NCI-H2196 (cell line): ENCODE measurements around the gene TMEFF2.
A peak's percentile ranks its signal among the peaks of the same experiment; 100 is the strongest.
"Not testable (repeated sequence)": the region's sequence is repeated elsewhere in the genome, so short reads cannot be mapped to it uniquely, and the experiment has no call there.

Experiments
- DNase-seq: peaks from one replicate; lab custom pipeline; 2025; ENCODE audit not compliant: unreplicated experiment; lab: John Stamatoyannopoulos, UW

Gene TMEFF2

DNA sequence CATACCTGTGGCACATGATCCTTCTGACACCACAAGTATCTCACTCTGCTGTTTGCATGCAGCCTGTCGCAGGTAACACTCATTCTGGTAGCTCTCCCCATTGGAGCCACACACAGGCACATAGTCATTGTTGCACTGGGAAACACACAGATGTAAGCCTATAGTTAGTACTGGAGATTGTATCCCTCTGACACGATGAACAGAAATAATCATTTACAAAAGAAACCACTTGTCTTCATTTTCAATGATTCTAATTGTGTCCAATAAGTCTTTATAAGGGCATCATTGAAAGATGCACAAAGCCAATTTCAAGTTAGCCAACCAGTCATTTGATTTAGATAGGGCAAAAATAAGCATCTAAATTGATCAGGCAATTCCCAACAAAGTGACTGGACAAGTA, 10.4 kb downstream of the TMEFF2 start:
- no peak for DNase-seq

DNA sequence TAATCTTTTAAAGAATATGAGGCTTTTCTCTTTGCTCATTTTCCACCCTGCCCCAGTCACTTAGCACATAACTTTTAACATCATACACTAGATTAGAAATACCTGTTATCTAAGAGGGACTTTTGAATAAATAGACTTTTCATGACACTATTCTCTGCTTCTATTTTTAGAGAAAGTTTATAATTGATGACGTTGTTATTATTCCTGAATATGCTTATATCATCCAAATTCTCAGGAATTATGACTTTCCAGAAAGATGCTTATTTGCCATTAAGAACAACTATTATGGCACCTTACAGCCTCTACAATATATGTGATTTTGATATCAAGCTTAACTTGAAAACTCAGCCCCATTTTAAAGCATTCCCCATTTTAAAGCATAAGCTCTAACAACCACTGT, 11.4 kb downstream of the TMEFF2 start:
- no peak for DNase-seq

DNA sequence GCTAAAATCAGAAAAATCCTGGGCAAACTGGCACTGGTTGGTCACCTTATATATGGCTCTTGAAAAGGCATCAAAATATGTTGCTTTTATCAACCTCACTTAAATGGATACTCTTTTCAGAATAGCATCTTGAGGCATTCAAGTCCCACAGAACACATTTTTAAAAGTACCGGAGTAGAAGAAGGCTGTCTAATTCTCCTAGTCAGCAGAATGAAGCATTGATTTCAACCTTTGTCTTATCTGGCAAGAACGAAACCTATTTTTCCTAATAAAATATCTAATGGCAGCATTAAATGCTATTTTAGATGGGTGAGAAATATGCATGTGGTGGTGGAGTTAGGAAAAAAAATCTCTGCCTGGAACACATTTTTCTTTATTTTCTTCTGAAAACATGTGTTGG, 27.8 kb downstream of the TMEFF2 start:
- no peak for DNase-seq

DNA sequence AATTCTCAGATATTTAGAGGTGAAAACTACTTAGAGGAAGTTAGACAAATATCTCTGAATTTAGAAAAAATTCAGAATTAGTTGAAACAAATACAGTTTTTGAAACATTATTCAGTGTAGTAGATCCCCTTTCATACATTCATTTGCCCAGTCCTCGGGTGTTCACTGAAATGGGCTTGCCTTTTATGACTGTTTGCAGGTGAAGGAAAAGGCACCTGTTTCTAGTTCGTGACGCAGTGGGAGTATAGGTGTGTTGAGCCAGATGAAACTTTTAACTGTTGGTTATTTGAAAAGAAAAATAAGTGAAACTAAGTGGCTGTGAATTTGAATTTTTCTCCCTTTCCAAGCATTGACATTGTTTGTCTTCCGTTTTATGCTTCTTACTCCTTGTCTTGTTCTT, 28.9 kb downstream of the TMEFF2 start:
- no peak for DNase-seq

DNA sequence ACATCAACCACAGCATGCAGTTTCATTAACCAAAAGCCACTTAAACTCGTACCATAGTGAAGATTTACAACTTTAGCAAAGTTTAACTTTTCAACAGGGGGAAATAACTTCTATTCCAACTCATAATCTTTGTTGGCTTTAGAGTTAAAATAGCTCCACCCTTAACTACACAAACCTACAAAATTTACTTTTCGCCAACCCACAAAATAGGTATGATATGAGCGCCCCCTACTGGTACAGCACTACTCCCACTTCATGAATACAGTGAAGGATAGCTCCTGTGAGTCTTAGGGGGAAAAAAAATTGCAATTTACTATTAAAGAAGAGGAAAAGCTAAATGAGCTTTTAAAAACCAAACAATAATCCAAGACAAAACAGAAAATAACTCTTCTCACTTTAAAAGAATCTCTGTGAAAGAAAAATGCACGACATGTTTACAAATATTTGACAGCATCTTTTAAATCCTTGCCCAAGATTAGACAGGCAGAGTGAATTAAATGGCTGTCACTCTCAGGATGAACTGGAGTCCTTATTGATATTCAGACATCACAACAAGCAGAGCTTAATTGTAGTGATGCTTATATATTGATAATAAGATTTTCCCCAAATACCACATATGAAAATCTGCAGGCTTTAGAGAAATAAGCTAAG, 32.2 kb downstream of the TMEFF2 start:
- peak; percentile 52 for DNase-seq

DNA sequence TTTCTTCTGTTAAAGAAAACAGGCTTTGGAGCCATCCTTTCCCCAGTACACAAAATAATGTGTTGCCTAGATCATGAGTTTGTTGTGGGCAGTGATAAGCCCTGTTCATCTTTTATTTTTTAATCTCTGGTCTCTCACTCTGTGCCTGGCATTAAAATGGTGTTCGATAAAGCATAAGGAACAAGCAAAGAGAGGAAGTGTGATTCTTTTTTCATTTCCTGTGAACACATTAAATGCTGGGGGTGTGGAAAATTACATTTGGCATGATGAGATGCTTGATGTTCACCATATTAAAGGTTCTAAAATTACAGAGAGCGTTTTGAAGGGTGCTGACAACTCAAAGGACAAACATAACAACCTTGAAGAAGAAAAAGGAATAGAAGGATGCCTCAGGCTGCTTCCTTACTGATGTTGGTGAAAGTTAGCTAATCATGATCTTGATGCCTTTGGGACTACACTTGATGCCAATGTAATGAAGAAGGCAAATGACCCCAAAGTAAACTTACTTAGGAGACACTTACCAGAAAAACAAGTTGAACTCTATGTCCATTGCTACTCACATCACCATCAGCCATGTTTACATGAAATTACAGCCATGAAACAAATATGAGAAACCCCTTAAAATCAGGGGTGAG, 33.0 kb downstream of the TMEFF2 start:
- DNase-seq = no peak

DNA sequence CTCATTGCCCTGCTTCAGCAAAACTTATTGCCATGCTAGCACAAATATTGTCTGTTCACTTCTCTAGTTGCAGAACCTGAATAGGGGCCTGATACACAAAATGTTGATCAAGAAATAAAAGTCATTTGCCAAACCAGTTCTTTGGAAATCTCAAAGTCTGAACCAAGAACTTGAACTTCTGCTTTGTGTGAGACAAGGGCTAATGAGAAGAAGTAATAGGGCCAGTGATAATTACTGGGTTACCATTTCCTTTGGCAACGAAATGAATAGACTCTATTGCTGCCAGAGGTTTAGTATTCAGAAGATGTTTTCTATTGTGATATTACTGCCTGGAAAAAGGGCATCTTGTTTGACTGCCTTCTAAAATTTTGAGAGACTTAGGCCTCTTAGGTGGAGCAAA, 35.0 kb downstream of the TMEFF2 start:
- no peak for DNase-seq

DNA sequence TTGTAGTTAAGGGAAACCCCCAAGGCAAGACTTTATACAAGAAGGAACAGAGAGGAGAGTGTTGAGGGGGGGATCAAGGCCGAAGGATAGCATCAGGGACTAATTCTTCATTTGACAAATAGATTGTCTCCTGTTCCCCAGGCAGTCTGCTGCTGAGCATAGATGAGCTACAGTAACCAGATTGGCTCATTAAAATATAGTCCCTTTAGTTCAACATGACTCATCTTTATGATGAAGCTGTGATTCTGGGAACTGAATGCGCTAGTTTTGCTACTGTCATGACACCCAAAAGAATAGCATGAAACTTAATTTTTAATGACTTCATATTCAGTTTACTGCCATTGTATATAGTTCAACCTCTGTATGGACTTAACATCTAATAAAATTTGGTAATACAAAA, 35.5 kb downstream of the TMEFF2 start:
- DNase-seq = no peak

DNA sequence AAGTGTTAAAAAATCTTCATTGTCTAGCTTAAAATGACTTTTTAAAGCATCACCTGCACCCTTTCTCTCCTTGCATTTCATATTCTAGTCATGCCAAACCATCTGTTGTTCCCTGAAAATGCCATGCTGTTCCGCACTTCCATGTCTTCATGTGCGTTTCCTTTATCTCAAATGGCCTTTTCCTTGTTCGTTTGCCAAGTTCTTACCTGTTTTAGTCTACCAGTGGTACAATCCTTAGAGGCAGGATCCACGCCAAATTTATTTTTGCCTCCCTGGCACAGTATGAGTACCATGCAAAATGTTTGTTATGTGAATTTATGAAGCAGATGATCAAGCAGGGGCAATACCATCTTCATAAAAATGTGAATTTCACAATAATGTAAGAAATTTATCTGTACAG, 37.0 kb downstream of the TMEFF2 start:
- no peak for DNase-seq

DNA sequence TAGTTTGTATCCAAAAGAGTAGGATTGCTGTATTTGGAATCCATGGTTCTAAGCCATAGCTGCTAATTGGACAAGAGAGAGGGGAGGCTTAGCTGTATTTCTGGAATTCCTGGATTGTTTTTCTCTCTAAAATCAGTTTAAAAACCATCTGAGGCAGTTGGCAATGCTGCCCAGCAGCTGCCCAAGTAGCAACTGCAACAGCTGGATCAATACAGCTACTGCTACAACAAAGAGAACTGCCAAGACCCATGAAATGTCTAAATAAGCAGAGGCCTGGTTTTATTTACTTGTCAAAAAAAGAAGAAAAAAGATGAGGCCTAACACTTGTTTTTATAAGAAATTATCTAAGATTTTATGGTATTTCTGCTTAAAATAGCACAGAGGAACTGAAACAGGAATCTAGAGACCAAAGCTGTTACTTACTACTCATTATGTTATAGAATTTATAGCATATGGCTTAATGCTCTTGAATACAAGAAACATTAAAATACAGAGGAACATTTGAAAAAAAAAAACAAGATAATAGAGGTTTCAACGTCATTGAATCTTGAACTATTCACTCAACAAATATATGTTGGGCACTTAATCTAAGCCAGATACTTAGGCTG, 39.1 kb downstream of the TMEFF2 start:
- no peak for DNase-seq

DNA sequence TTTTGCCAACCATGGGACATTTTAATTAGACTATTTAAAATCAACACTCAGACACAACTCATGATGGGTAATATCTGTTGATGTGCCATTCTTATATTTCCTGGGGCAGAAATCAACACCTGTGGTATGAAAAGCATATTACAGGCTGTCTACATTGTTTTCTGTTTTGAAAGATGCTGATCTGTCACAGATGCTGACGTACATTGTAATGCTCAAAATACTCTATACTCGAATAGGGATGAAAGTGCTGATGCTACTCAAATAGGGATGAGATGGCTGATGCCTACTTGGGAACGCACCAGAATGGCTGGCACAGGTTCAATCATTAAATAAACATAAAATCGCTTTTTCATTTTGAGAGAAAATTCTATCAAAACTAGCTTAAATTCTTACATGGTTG, 41.2 kb downstream of the TMEFF2 start:
- DNase-seq = no peak

DNA sequence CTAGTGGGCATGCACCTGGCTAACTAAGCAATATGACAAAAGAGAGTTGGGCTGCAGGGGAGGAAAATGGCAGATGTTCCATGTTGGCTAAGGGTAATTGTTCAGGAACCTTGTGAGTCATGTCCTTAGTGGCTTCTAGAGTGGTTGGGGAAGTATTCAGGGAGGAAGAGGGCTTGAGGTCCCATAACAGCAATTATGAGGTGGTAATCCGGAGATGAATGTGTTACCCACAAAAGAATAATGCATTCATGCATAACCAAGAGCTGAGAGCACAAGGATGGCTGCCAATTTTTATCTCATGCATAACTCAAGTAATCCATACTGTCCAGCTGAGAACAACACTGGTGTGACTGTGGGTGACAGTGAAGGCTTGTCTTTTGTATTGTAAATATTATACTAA, 42.9 kb downstream of the TMEFF2 start:
- no peak for DNase-seq

DNA sequence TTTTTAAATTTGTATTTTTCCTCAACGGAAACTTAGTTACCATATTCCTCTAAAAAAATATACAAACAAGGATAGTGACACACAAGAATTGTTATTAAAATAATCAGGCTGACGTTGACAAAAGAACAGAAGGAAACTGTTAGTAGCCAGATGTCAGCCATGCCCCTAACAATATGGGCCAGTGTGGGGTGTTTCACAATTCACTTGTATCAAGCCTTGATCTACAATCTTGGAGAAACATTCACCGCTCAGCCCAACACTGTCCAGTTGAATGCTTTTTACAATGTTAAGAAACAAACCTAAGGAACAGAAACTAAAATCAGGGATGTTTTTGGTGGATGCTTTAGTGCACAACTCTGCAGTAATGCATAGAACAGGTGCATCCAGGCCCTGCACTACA, 44.6 kb downstream of the TMEFF2 start:
- no peak for DNase-seq

DNA sequence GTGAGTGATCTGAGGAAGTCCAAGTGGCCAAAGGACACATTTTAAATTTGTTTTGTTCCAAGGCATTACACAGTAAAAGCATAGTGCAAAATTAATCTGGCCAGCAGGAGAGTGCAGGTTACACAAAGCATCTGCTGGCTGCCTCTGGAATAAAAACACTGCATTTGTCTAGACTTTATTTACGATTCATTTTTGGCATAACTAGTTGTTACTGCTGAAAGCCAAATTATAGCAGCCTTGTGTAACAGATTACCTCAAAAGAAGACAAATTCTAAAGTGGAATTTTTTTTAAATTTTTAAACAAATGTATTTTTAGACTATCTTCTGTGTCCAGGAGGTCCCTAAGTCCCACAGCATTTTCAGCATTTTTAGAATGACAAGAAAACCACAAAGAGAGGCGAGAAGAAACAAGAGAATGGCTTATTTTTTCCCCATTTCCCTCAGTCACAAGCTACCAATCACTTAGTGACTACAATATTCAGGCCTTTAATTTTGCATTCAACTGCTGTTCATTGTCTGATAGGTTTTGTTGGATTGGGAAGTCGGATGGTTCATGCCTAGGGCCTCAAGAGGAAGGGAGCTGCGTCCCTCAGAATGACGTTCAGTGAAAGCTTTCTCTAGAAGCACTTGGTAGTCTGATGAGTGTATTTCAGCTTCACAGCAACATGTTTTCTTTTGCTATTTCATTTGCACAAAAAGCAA, 46.0 kb downstream of the TMEFF2 start:
- DNase-seq = no peak

DNA sequence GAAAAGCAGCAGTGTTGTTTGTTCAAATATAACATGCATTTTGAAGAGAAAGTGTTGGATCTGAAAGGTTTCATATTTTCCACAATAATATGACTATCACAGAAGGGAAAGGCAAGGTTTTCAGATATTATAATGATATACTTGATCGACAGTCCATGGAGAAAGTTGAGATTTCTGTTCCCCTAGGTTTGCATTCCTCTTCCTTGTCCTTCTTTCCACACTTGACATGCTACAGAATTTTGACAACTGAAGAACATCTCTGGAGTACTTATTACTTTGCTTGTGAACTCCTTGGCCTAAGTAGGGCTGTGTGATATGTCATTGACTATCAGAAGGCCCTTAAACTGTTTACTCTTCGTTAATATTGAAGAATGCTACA, 46.5 kb downstream of the TMEFF2 start:
- DNase-seq = no peak

DNA sequence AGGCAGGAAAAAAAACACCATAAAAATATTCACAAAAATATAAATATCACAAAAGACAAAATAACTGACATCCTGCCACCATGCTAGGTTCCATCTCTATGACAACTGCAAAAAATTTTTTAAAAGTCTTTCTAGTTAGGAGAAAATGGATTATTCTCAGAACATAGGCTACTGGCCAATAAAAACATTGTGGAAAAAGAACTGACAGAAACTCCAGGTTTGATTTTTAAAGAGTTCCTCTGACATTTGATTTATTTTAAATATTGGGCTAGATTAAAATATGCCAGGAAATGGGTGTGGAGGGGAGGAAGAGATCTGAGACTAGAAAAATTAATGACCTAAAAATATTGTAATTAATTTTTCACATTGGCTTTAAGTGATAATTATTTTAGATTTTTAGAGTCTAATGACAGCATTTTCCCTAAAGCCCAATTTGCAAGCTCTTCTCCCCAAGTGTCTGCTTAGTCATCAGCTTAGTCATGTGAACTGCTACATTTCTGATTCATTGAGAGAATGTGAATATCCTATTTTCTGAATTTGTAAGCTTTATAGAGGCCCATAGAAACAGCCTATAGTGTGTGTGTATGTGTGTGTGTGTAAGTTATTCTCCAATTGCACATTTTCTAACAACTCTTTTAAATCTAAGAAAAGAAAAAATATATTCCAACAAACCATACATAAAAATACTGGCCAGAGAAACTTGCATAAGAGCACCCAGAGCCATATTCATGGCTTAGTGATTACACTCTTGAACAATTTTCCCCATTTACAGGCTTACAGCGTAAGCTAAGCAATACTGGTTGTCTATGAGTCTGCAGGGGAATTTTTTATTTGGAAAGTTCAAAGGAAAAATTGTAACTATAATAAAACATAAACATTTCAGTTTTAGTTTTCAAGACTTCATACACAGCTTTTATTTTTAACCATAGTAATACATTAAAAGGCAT, 48.4 kb downstream of the TMEFF2 start:
- DNase-seq = no peak

DNA sequence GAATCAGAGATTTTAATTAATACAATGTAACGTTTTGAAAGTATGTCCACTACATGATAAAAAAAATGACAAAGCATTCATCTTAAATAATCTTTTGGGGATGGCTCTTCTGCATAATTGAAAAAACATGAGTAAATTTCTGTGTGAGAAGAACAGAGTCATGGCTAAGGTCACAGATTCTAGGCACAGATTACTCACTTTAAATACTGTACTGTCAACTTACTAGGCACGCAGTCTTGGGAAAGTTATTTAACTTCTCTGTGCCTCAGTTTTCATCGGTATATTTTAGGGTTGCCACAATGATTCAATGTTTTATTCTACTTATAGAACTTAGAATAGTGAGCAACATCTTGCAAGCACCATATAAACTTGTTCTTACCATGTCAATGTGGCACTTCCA, 49.2 kb downstream of the TMEFF2 start:
- DNase-seq = no peak

DNA sequence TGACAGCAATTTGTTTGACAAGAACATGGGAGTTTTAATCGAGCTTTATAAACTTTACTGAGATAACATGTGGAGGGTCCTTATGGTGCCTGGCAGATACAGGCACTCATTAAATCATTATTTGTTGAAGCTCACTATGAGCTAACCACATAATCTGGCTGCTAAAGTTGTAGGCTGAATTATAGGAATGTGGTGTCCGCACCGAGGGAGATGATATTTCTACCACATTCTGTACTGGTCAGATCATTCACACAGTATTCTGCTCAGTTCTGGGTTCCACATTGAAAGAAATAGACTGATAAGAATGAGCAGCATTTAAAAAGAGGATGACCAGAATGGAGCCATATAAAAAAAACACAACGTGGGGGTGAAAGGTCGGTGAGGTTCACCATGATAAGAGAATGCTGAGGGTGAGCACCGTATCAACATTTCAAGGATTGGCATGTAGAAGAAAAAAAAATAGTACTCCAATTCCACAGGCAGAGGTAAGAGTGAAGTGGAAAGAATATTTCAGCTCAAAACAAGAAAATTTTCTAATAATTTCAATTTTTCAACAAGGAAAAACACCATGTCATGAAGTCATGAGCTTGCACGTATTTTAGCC, 54.4 kb downstream of the TMEFF2 start:
- no peak for DNase-seq

DNA sequence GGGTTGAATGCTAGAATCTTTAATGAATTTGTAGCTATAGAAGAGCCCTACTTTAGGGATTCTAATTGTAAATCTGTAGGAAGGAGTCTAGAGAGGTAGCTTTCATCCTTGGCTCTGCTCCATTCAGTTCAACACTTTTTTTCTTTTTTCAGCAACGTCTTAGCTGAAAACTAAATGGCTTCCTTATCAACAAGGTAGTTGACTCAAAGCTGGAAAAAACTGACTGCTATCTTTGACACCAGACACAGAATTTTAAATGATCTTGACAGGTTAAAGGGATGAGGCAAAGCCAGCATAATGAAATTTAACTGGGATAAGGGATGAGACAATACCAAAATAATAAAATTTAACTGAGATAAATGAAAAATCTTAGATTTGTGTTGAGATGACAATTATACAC, 54.9 kb downstream of the TMEFF2 start:
- no peak for DNase-seq

DNA sequence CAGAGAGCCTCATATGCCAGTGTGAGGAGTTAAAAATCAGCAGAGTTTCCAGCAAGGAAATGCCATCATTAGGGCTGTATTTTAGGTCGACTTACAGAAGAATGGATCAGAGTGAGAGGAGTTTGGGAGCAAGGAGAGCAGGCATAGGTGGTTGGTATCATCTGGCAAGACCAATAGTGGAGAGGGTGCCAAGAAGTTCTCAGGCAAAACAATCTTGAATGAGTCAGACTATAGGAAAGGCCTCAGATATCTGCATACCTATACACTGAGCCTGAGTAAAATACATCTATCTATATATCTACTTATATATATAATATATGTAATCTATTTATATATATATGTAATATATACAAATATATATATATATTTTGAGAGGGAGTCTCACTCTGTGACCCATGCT, 57.3 kb downstream of the TMEFF2 start:
- no peak for DNase-seq

DNA sequence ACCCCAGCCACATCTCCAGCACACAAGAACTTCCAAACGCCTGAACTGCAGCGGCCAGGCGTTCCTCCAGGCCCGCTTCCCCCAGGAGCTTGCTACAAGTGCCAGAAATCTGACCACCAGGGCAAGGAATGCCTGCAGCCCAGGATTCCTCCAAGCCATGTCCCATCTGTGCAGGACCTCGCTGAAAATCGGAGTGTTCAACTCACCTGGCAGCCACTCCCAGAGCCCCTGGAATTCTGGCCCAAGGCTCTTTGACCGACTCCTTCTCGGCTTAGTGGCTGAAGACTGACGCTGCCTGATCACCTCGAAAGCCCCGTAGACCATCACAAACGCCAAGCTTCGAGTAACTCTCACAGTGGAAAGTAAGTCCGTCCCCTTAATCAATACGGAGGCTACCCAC, 62.1 kb downstream of the TMEFF2 start:
- not testable (repeated sequence) for DNase-seq
